ENCODE results near the gene HSPA12B.
"Not testable (repeated sequence)": the region's sequence is repeated elsewhere in the genome, so short reads cannot be mapped to it uniquely, and the experiment has no call there.

HSPA12B gene

GRCh38 chr20:3787324-3788014, 55.0 kb downstream of the HSPA12B start:
- peaks cover 41% of the 10 kb centered on the region for H3K4me1 ChIP-seq (ENCODE audit: control insufficient read depth, low read length)
- H3K27ac ChIP-seq (ENCODE audit: low read depth, low read length): no peak overlapping the region
- H3K9me3 ChIP-seq (ENCODE audit: control insufficient read depth, insufficient read depth, low read length): no peaks in the 10 kb centered on the region
- H3K27me3 ChIP-seq (ENCODE audit: control insufficient read depth, low read length): no peaks in the 10 kb centered on the region
- H3K36me3 ChIP-seq (ENCODE audit: control insufficient read depth, low read length): peaks cover 21% of the 10 kb centered on the region
- peak overlapping the region; percentile 97 for H3K4me2 ChIP-seq (ENCODE audit: low read length)
- H3K79me2 ChIP-seq (ENCODE audit: control insufficient read depth, low read length): peaks cover 40% of the 10 kb centered on the region
- H4K20me1 ChIP-seq (ENCODE audit: control insufficient read depth, insufficient read depth, low read depth, low read length): peaks cover 9% of the 10 kb centered on the region; the same call in 1 of the 2 replicates
- H3F3A ChIP-seq (ENCODE audit: control insufficient read depth, insufficient read depth): peaks cover 7% of the 10 kb centered on the region
- TF ChIP-seq EZH2phosphoT487 (IDR thresholded peaks at IDR 0.05; ENCODE audit: borderline replicate concordance, low read length): no peak
- no peak for TF ChIP-seq CTCF (IDR thresholded peaks at IDR 0.05; ENCODE audit: low read depth, low read length, poor library complexity, severe bottlenecking)
- no peaks in the 10 kb centered on the region for H3K9me2 ChIP-seq (replicated peaks; ENCODE audit: control insufficient read depth, low read length)
- H3K4me3 ChIP-seq (ENCODE audit: low read length): peak overlapping the region; percentile 77

- peaks cover 41% of the 10 kb centered on the region for H3K4me1 ChIP-seq (ENCODE audit: control insufficient read depth, low read length)
- peaks cover 6% of the 10 kb centered on the region; the same call in 1 of the 2 replicates for H3F3A ChIP-seq (ENCODE audit: control insufficient read depth, insufficient read depth)
- no peaks in the 10 kb centered on the region for H3K27me3 ChIP-seq (ENCODE audit: control insufficient read depth, low read length)
- H3K27ac ChIP-seq (ENCODE audit: low read depth, low read length): no peak overlapping the region
- H4K20me1 ChIP-seq (ENCODE audit: control insufficient read depth, insufficient read depth, low read depth, low read length): peaks cover 9% of the 10 kb centered on the region; the same call in 1 of the 2 replicates
- no peak overlapping the region for H3K4me3 ChIP-seq (ENCODE audit: low read length)
- no peaks in the 10 kb centered on the region for H3K9me3 ChIP-seq (ENCODE audit: control insufficient read depth, insufficient read depth, low read length)
- TF ChIP-seq CTCF (IDR thresholded peaks at IDR 0.05; ENCODE audit: low read depth, low read length, poor library complexity, severe bottlenecking) (no peak), EZH2phosphoT487 (IDR thresholded peaks at IDR 0.05; ENCODE audit: borderline replicate concordance, low read length) (no peak)
- H3K79me2 ChIP-seq (ENCODE audit: control insufficient read depth, low read length): peaks cover 34% of the 10 kb centered on the region
- peak overlapping the region; percentile 26; the same call in 1 of the 2 replicates for H3K4me2 ChIP-seq (ENCODE audit: low read length)
- H3K36me3 ChIP-seq (ENCODE audit: control insufficient read depth, low read length): peaks cover 16% of the 10 kb centered on the region
- no peaks in the 10 kb centered on the region for H3K9me2 ChIP-seq (replicated peaks; ENCODE audit: control insufficient read depth, low read length)
These were observed 56.2 kb downstream of the HSPA12B start for GRCh38 chr20:3788685-3789155.

- not testable (repeated sequence) for H3K9me2 ChIP-seq (replicated peaks; ENCODE audit: control insufficient read depth, low read length); H4K20me1 ChIP-seq (ENCODE audit: control insufficient read depth, insufficient read depth, low read depth, low read length); H3K27me3 ChIP-seq (ENCODE audit: control insufficient read depth, low read length); H3K4me3 ChIP-seq (ENCODE audit: low read length); H3F3A ChIP-seq (ENCODE audit: control insufficient read depth, insufficient read depth); H3K27ac ChIP-seq (ENCODE audit: low read depth, low read length); H3K9me3 ChIP-seq (ENCODE audit: control insufficient read depth, insufficient read depth, low read length)
- H3K4me2 ChIP-seq (ENCODE audit: low read length): peak overlapping the region; percentile 26; the same call in 1 of the 2 replicates
- peaks cover 14% of the 10 kb centered on the region for H3K36me3 ChIP-seq (ENCODE audit: control insufficient read depth, low read length)
- H3K4me1 ChIP-seq (ENCODE audit: control insufficient read depth, low read length): peaks cover 41% of the 10 kb centered on the region
- H3K79me2 ChIP-seq (ENCODE audit: control insufficient read depth, low read length): peaks cover 30% of the 10 kb centered on the region
These were observed 56.7 kb downstream of the HSPA12B start for GRCh38 chr20:3789201-3789600.

- H3K9me2 ChIP-seq (replicated peaks; ENCODE audit: control insufficient read depth, low read length); H3K27me3 ChIP-seq (ENCODE audit: control insufficient read depth, low read length); H3K9me3 ChIP-seq (ENCODE audit: control insufficient read depth, insufficient read depth, low read length); H3K36me3 ChIP-seq (ENCODE audit: control insufficient read depth, low read length); H3K4me3 ChIP-seq (ENCODE audit: low read length); H3K4me2 ChIP-seq (ENCODE audit: low read length); H4K20me1 ChIP-seq (ENCODE audit: control insufficient read depth, insufficient read depth, low read depth, low read length); H3K27ac ChIP-seq (ENCODE audit: low read depth, low read length): not testable (repeated sequence)
- Histone ChIP-seq H3F3A (ENCODE audit: control insufficient read depth, insufficient read depth) (peaks cover 16% of the 10 kb centered on the region), H3K79me2 (ENCODE audit: control insufficient read depth, low read length) (peaks cover 26% of the 10 kb centered on the region), H3K4me1 (ENCODE audit: control insufficient read depth, low read length) (peaks cover 42% of the 10 kb centered on the region)
These were observed 61.7 kb downstream of the HSPA12B start for GRCh38 chr20:3794168-3794567.
